ENCODE data around the gene CDR2L.
"Not testable (repeated sequence)": the region's sequence is repeated elsewhere in the genome, so short reads cannot be mapped to it uniquely, and the experiment has no call there.

CDR2L gene

DNA sequence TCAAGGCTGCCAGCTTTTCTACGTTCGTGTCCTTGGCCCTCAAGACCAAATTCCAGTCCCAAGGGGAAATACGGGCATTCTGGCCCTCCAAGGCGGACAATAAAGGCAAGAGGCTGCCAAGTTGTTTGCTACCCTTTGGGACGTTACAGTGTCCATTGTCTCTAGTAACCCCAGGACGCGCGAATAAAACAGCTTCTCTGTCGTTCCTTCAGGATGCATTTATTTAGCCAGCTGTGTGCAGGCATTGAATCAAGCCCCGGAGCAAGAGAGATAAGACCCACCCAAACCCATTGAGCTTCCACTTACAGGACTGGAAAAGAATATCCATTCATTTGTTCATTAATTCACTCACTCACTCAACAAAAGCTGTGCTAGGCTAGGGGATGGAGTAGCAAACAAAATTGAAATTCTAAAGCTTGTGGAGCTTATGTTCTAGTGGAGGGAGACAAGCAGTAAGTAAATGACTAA, 25.7 kb downstream of the CDR2L start:
- Histone ChIP-seq H3K9me3 (ENCODE audit: insufficient read depth, low read depth, low read length) (no peaks in the 10 kb centered on the region), H3K4me1 (ENCODE audit: insufficient read depth, low read length) (peaks cover 18% of the 10 kb centered on the region), H3K27me3 (ENCODE audit: insufficient read depth, low read length) (no peaks in the 10 kb centered on the region), H3K4me3 (ENCODE audit: low read length) (peak overlapping the region; percentile 65), H3K9ac (ENCODE audit: low read depth, low read length) (peak overlapping the region; percentile 86), H3K27ac (ENCODE audit: low read depth, low read length) (peak overlapping the region; percentile 91; the same call in 1 of the 2 replicates), H3K36me3 (ENCODE audit: insufficient read depth, low read length) (peaks cover 8% of the 10 kb centered on the region; the same call in 1 of the 2 replicates)
- 3% methylated on average over 10 of the region's 10 CpGs for WGBS

DNA sequence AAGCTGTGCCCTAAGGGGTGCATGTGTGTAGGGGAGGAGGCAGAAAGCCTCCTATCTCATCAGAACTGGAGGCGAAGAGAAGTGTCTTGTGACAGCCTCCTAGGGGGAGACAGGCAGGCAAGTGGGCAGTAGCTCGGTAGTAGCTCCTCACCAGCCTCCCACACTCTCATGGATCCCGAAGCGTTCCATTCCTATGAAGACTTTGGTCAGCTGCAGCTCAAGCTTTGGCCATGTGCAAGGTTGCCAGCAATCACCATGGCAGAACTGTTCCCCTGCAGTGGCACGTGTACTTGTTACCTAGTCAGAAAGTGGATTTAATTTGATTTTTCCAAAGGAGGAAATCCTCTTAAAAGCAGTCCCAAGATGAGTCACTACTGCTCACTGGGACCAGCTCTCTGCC, 31.7 kb downstream of the CDR2L start:
- H3K9me3 ChIP-seq (ENCODE audit: insufficient read depth, low read depth, low read length): no peaks in the 10 kb centered on the region
- H3K9ac ChIP-seq (ENCODE audit: low read depth, low read length): no peak overlapping the region
- 94% methylated on average over 5 of the region's 5 CpGs for WGBS
- no peaks in the 10 kb centered on the region for H3K4me1 ChIP-seq (ENCODE audit: insufficient read depth, low read length)
- H3K4me3 ChIP-seq (ENCODE audit: low read length): no peak overlapping the region
- no peaks in the 10 kb centered on the region for H3K27me3 ChIP-seq (ENCODE audit: insufficient read depth, low read length)
- no peak overlapping the region for H3K27ac ChIP-seq (ENCODE audit: low read depth, low read length)
- peaks cover 48% of the 10 kb centered on the region for H3K36me3 ChIP-seq (ENCODE audit: insufficient read depth, low read length)

DNA sequence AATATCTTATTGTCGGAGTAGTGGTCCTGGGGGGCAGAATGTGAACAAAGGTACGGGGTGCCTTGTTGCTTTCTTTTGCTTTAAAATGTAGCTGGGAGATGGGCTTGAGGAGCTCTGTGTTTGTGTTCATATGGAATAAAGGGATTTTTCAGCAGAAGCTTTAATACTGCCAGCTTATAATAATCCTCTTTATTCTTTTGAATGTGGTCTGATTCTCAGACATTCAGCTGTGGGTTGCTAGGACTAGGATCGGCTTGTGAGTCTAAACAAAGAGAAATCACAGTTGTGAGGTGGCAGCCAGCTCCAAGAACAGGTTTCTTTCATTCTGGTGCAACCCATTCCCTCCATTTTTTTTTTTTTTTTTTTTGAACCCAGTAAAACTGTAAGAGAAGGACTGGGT, 32.3 kb downstream of the CDR2L start:
- H3K4me3 ChIP-seq (ENCODE audit: low read length): no peak overlapping the region
- no peaks in the 10 kb centered on the region for H3K27me3 ChIP-seq (ENCODE audit: insufficient read depth, low read length)
- H3K4me1 ChIP-seq (ENCODE audit: insufficient read depth, low read length): no peaks in the 10 kb centered on the region
- H3K9me3 ChIP-seq (ENCODE audit: insufficient read depth, low read depth, low read length): no peaks in the 10 kb centered on the region
- no peak overlapping the region for H3K9ac ChIP-seq (ENCODE audit: low read depth, low read length)
- H3K36me3 ChIP-seq (ENCODE audit: insufficient read depth, low read length): peaks cover 48% of the 10 kb centered on the region
- H3K27ac ChIP-seq (ENCODE audit: low read depth, low read length): no peak overlapping the region
- WGBS: 94% methylated on average over 3 of the region's 3 CpGs

DNA sequence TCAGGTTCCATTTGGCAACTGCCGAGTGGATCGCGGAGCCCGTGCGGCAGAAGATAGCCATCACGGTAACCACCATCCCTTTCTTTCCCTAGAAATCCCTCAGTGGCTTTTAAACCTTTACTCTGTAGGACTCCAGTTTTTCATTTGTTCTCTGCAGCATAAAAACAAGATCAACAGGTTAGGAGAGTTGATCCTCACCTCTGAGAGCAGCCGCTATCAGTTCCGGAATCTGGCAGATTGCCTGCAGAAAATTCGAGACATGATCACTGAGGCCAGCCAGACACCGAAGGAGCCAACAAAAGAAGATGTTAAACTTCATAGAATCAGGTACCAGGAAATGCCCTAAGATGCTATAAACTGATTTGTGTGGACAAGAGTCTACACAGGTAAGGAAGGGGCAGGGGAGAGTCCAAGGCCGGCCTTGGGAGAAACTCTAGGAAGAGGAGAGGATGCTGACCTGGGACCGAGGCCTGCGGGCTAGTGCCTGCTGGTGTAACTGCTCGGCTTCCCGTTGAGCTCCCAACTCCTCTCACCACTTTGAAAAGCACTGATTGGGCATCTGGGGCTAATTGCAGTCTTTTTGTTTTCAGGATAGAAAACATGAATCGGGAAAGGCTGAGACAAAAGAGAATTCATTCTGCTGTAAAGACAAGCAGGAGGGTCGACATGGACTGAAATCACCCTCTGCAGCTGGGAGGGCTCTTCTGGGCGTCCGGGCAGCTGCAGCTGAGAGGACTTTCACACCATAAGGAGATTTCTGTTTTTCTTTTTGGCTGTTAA, 33.1 kb downstream of the CDR2L start:
- H3K9ac ChIP-seq (ENCODE audit: low read depth, low read length): no peak overlapping the region
- no peak overlapping the region for H3K27ac ChIP-seq (ENCODE audit: low read depth, low read length)
- H3K9me3 ChIP-seq (ENCODE audit: insufficient read depth, low read depth, low read length): no peaks in the 10 kb centered on the region
- WGBS: 95% methylated on average over 19 of the region's 19 CpGs
- H3K4me3 ChIP-seq (ENCODE audit: low read length): no peak overlapping the region
- no peaks in the 10 kb centered on the region for H3K4me1 ChIP-seq (ENCODE audit: insufficient read depth, low read length)
- peaks cover 48% of the 10 kb centered on the region for H3K36me3 ChIP-seq (ENCODE audit: insufficient read depth, low read length)
- H3K27me3 ChIP-seq (ENCODE audit: insufficient read depth, low read length): no peaks in the 10 kb centered on the region

DNA sequence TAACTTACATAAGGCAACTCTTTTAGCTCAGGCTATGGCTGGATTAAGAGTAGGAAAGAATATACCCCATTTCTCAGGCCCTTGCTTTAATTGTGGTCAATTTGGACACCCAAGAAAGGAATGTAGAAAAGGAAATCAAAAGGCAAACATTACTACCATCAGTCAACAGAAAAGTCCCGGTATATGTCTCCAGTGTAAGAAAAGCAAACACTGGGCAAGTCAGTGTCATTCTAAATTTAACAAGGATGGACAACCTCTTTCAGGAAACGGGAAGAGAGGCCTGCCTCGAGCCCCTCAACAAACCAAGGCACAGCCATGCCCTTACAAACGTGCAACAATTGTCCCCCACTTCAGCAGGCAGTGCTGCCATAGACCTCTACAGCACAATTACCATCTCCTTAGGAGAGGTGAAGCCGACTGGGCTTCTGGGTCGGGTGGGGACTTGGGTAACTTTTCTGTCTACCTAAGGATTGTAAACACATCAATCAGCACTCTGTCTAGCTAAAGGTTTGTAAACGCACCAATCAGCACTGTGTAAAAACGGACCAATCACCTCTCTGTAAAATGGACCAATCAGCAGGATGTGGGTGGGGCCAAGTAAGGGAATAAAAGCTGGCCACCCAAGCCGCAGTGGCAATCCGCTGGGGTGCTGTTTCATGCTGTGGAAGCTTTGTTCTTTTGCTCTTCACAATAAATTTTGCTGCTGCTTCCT, 37.4 kb downstream of the CDR2L start:
- no peak overlapping the region for H3K4me3 ChIP-seq (ENCODE audit: low read length)
- H3K4me1 ChIP-seq (ENCODE audit: insufficient read depth, low read length): no peaks in the 10 kb centered on the region
- H3K27me3 ChIP-seq (ENCODE audit: insufficient read depth, low read length): no peaks in the 10 kb centered on the region
- H3K9ac ChIP-seq (ENCODE audit: low read depth, low read length): no peak overlapping the region
- no peak overlapping the region for H3K27ac ChIP-seq (ENCODE audit: low read depth, low read length)
- 96% methylated on average over 10 of the region's 10 CpGs for WGBS
- peaks cover 5% of the 10 kb centered on the region for H3K9me3 ChIP-seq (ENCODE audit: insufficient read depth, low read depth, low read length)
- H3K36me3 ChIP-seq (ENCODE audit: insufficient read depth, low read length): peaks cover 27% of the 10 kb centered on the region

DNA sequence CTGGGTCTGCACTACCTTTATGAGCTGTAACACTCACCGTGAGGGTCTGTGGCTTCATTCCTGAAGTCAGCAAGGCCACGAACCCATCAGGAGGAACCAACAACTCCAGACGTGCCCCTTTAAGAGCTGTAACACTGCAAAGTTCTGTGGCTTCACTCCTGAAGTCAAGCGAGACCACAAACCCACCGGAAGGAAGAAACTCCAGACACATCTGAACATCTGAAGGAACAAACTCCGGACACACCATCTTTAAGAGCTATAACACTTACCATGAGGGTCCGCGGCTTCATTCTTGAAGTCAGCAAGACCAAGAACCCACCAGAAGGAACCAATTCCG, 37.9 kb downstream of the CDR2L start:
- not testable (repeated sequence) for H3K9ac ChIP-seq (ENCODE audit: low read depth, low read length); H3K27me3 ChIP-seq (ENCODE audit: insufficient read depth, low read length); H3K4me1 ChIP-seq (ENCODE audit: insufficient read depth, low read length); H3K27ac ChIP-seq (ENCODE audit: low read depth, low read length); H3K4me3 ChIP-seq (ENCODE audit: low read length)
- Histone ChIP-seq H3K36me3 (ENCODE audit: insufficient read depth, low read length) (peaks cover 22% of the 10 kb centered on the region), H3K9me3 (ENCODE audit: insufficient read depth, low read depth, low read length) (peaks cover 10% of the 10 kb centered on the region)
- 96% methylated on average over 9 of the region's 9 CpGs for WGBS

DNA sequence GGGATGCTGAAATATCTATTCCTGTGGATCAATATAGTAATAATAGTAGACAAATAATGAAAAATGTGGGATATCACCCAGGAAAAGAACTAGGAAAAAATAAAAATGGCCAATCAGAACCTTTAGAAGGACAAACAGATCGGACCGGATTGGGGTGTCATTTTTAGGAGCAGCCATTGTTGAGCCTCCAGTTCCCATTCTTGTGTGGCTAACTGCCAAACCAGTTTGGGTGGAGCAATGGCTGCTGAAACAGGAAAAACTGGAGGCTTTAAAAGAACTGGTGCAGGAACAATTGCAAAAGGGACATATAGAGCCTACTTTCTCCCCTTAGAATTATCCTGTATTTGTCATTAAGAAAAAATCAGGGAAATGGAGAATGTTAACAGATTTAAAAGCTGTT, 39.2 kb downstream of the CDR2L start:
- H3K4me3 ChIP-seq (ENCODE audit: low read length): not testable (repeated sequence)
- WGBS: 96% methylated on average over 2 of the region's 2 CpGs
- peaks cover 13% of the 10 kb centered on the region for H3K9me3 ChIP-seq (ENCODE audit: insufficient read depth, low read depth, low read length)

DNA sequence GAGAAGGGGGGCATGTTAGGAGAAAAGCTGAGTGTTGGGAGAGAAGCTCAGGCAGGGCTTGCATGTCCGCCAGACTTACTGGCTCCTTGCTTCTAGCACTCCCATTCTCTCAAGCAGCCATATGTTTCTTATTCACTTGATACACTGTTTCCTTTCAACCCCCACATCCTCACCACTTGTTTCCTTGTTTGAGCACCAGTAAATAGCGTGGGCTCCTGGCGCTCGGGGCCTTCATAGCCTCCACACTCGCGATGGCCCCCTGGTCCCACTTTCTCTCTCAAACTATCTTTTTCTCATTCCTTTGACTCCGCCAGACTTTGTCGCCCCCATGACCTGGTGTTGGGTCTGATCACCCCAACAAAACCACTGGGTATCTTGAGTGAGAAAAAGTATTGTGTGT, 42.7 kb downstream of the CDR2L start:
- Histone ChIP-seq H3K9ac (ENCODE audit: low read depth, low read length) (no peak overlapping the region), H3K4me1 (ENCODE audit: insufficient read depth, low read length) (no peaks in the 10 kb centered on the region), H3K9me3 (ENCODE audit: insufficient read depth, low read depth, low read length) (peaks cover 13% of the 10 kb centered on the region), H3K27ac (ENCODE audit: low read depth, low read length) (no peak overlapping the region), H3K27me3 (ENCODE audit: insufficient read depth, low read length) (no peaks in the 10 kb centered on the region), H3K36me3 (ENCODE audit: insufficient read depth, low read length) (no peaks in the 10 kb centered on the region), H3K4me3 (ENCODE audit: low read length) (no peak overlapping the region)
- 84% methylated on average over 8 of the region's 8 CpGs for WGBS

More for the DNA sequence above, 39.2 kb downstream of the CDR2L start:
- H3K4me1 ChIP-seq (ENCODE audit: insufficient read depth, low read length); H3K27me3 ChIP-seq (ENCODE audit: insufficient read depth, low read length); H3K36me3 ChIP-seq (ENCODE audit: insufficient read depth, low read length); H3K9ac ChIP-seq (ENCODE audit: low read depth, low read length); H3K27ac ChIP-seq (ENCODE audit: low read depth, low read length): not testable (repeated sequence)

DNA sequence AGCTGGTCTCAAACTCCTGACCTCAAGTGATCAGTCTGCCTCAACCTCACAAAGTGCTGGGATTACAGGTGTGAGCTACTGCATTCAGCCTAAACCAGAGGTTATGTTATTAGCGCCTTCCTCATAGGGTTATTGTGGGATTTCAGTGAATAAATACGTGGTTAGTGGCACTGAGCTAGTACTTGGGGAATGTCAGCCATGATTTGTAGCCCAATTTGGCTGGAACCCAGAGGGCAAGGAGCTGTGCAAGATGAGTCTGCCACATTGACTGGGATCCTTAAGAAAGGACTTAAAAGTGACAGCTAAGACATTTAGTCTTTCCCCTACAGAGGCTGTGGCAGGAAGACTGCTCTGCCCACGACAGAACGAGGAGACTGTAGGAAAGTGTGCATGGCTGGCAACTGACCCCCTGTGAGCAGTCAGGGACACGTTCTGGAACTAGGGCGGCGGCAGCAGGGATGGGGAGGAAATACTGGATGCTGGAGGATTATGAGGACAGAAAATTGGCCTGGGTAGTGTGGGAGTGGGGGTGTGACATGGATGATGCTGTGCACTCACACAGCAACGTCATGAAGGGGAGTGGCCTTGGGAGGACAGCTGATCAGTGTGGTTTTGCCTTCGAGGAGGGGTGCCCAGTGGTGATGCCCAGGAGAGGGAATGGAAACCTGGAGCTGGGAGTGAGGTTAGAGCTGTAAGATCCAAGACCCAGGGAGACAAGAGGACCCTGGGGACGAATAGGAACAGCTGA, 44.7 kb downstream of the CDR2L start:
- WGBS: 68% methylated on average over 10 of the region's 10 CpGs
- Histone ChIP-seq H3K9me3 (ENCODE audit: insufficient read depth, low read depth, low read length) (peaks cover 13% of the 10 kb centered on the region), H3K4me1 (ENCODE audit: insufficient read depth, low read length) (no peaks in the 10 kb centered on the region; the same call in 1 of the 2 replicates), H3K27me3 (ENCODE audit: insufficient read depth, low read length) (no peaks in the 10 kb centered on the region), H3K27ac (ENCODE audit: low read depth, low read length) (no peak overlapping the region), H3K4me3 (ENCODE audit: low read length) (no peak overlapping the region; the same call in 1 of the 2 replicates), H3K9ac (ENCODE audit: low read depth, low read length) (no peak overlapping the region), H3K36me3 (ENCODE audit: insufficient read depth, low read length) (no peaks in the 10 kb centered on the region)

DNA sequence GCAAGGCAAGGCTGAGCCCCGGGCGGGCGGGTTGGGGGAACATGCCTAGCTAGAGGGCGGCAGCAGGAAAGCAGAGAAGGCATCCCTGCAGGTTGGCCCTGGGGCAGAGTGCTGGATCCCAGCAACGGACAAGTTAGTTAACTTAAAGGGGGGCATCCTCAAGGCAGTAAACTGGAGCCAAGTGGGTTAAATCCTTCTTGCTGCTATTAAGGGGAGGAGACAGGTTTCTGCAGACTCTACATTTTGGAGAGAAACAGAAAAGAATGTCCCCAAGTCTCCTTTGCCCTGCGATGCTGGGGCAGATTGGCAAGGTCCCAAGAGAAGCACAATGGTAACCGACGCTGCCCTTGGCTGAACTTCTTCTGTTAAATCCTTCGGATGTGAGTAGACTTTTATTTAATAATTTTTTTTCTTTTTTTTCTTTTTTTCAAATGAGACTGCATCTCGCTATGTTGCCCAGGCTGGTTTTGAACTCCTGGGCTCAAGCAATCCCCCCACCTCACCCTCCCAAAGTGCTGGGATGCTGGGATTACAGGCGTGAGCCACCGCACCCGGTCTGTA, 45.4 kb downstream of the CDR2L start:
- H3K36me3 ChIP-seq (ENCODE audit: insufficient read depth, low read length): no peaks in the 10 kb centered on the region
- H3K27ac ChIP-seq (ENCODE audit: low read depth, low read length): no peak overlapping the region
- no peak overlapping the region for H3K9ac ChIP-seq (ENCODE audit: low read depth, low read length)
- H3K4me3 ChIP-seq (ENCODE audit: low read length): peak overlapping the region; percentile 90
- 40% methylated on average over 12 of the region's 13 CpGs for WGBS
- H3K27me3 ChIP-seq (ENCODE audit: insufficient read depth, low read length): no peaks in the 10 kb centered on the region
- H3K9me3 ChIP-seq (ENCODE audit: insufficient read depth, low read depth, low read length): peaks cover 13% of the 10 kb centered on the region
- H3K4me1 ChIP-seq (ENCODE audit: insufficient read depth, low read length): no peaks in the 10 kb centered on the region; the same call in 1 of the 2 replicates

All from HUES64 (cell line).